ENCODE measurements around the gene C7orf25. TPM values are rescaled to one million over a fixed set of nuclear protein-coding genes. Genes with fewer than 3 reads are reported as not detected.

The C7orf25 gene
- total and polyA plus RNA-seq, 2 of the 13 experiments (the other 11 are each of a cell fraction or from before 2014, with no cell fraction given) = 0.37 to 1.3 TPM

DNA sequence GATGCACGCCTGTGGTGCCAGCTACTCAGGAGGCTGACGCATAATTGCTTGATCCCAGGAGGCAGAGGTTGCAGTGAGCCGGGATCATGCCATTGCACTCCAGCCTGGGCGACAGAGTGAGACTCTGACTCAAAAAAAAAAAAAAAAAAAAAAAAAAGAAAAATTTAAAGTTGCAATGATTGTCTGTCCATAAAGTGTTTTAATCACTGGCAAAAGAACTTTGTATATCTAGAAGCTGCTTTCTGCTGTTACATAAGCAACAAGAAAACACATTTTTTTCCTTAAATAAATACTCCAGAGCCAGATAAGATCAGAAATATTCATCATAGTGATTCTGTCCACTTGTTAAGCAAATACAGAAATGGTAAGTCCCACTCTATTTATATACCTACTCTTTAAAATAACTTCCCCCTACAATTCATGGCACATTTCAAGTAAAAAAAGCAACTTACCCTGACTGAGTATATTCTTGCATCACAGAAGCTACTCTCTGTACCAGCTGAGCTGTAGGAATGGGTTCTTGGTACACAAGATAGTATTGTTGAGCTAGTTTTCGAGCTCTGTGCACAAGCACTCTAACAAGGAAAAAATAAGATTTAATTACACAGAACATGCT lies 12.5 kb upstream of the C7orf25 start (continued):
- TF ChIP-seq, protein P1, sequence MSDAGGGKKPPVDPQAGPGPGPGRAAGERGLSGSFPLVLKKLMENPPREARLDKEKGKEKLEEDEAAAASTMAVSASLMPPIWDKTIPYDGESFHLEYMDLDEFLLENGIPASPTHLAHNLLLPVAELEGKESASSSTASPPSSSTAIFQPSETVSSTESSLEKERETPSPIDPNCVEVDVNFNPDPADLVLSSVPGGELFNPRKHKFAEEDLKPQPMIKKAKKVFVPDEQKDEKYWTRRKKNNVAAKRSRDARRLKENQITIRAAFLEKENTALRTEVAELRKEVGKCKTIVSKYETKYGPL (CRISPR knock-in tag; IDR thresholded peaks at IDR 0.05) = no peak
- no peak for TF ChIP-seq ZBTB21 (CRISPR knock-in tag; IDR thresholded peaks at IDR 0.05)
- no peak for TF ChIP-seq ZNF777 (CRISPR knock-in tag; IDR thresholded peaks at IDR 0.05)
- no peak for TF ChIP-seq CTCF (CRISPR knock-in tag; IDR thresholded peaks at IDR 0.05)
- TF ChIP-seq ZNF614 (CRISPR knock-in tag; IDR thresholded peaks at IDR 0.05; ENCODE audit: borderline replicate concordance) = no peak
- TF ChIP-seq, protein P2, sequence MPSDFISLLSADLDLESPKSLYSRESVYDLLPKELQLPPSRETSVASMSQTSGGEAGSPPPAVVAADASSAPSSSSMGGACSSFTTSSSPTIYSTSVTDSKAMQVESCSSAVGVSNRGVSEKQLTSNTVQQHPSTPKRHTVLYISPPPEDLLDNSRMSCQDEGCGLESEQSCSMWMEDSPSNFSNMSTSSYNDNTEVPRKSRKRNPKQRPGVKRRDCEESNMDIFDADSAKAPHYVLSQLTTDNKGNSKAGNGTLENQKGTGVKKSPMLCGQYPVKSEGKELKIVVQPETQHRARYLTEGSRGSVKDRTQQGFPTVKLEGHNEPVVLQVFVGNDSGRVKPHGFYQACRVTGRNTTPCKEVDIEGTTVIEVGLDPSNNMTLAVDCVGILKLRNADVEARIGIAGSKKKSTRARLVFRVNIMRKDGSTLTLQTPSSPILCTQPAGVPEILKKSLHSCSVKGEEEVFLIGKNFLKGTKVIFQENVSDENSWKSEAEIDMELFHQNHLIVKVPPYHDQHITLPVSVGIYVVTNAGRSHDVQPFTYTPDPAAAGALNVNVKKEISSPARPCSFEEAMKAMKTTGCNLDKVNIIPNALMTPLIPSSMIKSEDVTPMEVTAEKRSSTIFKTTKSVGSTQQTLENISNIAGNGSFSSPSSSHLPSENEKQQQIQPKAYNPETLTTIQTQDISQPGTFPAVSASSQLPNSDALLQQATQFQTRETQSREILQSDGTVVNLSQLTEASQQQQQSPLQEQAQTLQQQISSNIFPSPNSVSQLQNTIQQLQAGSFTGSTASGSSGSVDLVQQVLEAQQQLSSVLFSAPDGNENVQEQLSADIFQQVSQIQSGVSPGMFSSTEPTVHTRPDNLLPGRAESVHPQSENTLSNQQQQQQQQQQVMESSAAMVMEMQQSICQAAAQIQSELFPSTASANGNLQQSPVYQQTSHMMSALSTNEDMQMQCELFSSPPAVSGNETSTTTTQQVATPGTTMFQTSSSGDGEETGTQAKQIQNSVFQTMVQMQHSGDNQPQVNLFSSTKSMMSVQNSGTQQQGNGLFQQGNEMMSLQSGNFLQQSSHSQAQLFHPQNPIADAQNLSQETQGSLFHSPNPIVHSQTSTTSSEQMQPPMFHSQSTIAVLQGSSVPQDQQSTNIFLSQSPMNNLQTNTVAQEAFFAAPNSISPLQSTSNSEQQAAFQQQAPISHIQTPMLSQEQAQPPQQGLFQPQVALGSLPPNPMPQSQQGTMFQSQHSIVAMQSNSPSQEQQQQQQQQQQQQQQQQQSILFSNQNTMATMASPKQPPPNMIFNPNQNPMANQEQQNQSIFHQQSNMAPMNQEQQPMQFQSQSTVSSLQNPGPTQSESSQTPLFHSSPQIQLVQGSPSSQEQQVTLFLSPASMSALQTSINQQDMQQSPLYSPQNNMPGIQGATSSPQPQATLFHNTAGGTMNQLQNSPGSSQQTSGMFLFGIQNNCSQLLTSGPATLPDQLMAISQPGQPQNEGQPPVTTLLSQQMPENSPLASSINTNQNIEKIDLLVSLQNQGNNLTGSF (CRISPR knock-in tag; IDR thresholded peaks at IDR 0.05) = no peak
- TF ChIP-seq, protein P3, sequence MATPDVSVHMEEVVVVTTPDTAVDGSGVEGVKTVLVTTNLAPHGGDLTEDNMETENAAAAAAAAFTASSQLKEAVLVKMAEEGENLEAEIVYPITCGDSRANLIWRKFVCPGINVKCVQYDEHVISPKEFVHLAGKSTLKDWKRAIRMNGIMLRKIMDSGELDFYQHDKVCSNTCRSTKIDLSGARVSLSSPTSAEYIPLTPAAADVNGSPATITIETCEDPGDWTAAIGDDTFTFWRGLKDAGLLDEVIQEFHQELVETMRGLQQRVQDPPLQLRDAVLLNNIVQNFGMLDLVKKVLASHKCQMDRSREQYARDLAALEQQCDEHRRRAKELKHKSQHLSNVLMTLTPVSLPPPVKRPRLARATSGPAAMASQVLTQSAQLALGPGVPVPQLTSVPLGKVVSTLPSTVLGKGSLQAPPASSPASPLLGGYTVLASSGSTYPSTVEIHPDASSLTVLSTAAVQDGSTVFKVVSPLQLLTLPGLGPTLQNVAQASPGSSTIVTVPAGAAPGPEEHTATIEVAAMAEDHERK (CRISPR knock-in tag; IDR thresholded peaks at IDR 0.05; ENCODE audit: low read depth) = no peak
- no peak for TF ChIP-seq MYNN (CRISPR knock-in tag; IDR thresholded peaks at IDR 0.05; ENCODE audit: low read depth)
